Mononuclear cell (primary cell): Measurements from ENCODE around the gene FBXO42. TPM values are rescaled to one million over a fixed set of nuclear protein-coding genes. Genes with fewer than 3 reads are reported as not detected.

Experiments used
- H3K27me3 ChIP-seq: 2 replicates; pipeline ENCODE4 v1.6.0; 2011; ENCODE audit warnings: low read length, control low read depth; ENCODE audit not compliant: insufficient read depth
- H3K4me1 ChIP-seq: 2 replicates; pipeline ENCODE4 v1.5.1; 2011; ENCODE audit warnings: mild to moderate bottlenecking, low read length, control low read depth; ENCODE audit not compliant: insufficient read depth
- H3K4me3 ChIP-seq: 2 replicates; pipeline ENCODE4 v1.5.1; 2011; ENCODE audit warnings: mild to moderate bottlenecking, low read length, moderate library complexity
- H3K9me3 ChIP-seq: 2 replicates; pipeline ENCODE4 v1.5.1; 2011; ENCODE audit warnings: low read depth, mild to moderate bottlenecking, control low read depth, low read length
- total RNA-seq: library from RNA; depleted of rRNA; stranded (reverse); fragments of >200 nt; gene quantifications from one replicate; pipeline ENCODE4 v1.2.3, GENCODE V29; 2012

Gene FBXO42
- total RNA-seq, 1 donor = 25.6 TPM

DNA sequence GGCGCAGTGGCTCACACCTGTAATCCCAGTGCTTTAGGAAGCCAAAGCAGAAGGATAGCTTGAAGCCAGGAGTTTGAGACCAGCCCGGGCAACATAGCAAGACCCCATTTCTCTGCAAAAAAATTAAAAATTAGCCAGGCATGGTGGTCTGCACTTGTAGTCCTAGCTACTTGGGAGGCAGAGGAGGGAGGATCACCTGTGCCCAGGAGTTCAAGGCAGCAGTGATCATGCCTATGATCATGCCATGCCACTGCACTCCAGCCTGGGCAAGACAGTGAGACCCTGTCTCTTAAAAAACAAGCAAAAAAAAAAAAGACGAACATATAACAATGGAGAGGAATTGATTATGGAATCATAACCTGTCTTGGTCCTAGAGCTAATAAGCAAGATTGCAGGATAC is 45.1 kb downstream of the FBXO42 start:
- H3K27me3 ChIP-seq = no peaks in the 10 kb centered on the region
- no peaks in the 10 kb centered on the region for H3K4me1 ChIP-seq
- H3K4me3 ChIP-seq = no peak overlapping the region
- no peaks in the 10 kb centered on the region for H3K9me3 ChIP-seq

DNA sequence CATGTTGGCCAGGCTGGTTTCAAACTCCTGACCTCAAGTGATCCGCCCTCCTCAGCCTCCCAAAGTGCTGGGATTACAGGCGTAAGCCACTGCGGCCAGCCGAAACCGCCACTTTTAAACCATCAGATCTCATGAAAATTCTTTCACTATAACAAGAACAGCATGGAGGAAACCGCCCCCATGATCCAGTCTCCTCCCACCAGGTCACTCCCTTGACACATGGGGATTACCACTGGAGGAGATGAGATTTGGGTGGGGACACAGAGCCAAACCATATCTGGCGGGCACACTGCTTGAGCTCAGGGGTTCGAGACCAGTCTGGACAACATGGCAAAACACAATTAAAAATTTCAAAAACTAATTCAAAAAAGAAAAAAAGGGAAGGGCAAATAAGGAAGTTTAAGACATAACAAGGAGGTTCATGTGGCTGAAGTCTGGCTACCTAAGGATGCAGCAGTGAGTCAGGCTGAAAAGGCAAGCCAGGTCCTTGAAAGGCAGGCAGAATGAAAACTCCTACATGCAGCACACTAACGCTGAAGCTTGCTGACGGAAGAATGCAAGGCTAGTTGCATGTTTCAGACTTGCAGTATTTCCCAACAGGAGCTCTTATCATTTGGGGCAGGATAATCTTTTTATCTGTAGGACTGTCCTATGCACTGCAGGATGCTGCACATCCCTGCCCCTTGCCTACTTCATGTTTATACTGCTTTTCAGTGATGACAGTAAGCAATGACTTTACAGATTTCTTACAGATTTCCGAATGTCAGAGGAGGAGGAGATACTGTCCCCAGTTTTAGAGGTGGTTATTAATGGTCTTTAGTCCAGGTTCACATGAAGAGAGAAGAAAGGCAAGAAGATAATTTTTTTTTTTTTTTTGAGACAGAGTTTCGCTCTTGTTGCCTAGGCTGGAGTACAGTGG is 49.3 kb downstream of the FBXO42 start:
- Histone ChIP-seq H3K4me1 (no peaks in the 10 kb centered on the region), H3K9me3 (no peaks in the 10 kb centered on the region)

DNA sequence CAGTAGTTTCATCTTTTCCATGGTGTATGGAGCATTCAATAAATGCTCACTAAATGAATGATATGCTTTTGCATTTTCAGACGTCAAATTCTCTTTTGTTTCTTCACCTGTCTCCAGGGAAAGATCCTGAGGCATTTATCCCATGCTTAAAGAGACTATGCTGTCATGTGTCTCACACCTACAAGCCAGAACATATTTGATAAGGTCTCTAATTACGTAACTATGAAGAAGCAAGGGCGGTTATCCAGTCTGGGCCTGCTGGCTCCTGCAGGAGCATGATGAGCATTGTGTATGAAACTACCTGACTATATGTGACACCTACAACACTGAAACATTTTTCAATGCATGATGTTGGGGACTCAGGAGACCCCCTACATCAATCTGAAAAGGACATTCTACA is 51.8 kb downstream of the FBXO42 start:
- H3K9me3 ChIP-seq = no peaks in the 10 kb centered on the region
- peaks cover 4% of the 10 kb centered on the region for H3K4me1 ChIP-seq
- no peak overlapping the region for H3K4me3 ChIP-seq
- no peaks in the 10 kb centered on the region for H3K27me3 ChIP-seq

More for the DNA sequence above, 49.3 kb downstream of the FBXO42 start:
- H3K4me3 ChIP-seq = no peak overlapping the region
- H3K27me3 ChIP-seq = no peaks in the 10 kb centered on the region

DNA sequence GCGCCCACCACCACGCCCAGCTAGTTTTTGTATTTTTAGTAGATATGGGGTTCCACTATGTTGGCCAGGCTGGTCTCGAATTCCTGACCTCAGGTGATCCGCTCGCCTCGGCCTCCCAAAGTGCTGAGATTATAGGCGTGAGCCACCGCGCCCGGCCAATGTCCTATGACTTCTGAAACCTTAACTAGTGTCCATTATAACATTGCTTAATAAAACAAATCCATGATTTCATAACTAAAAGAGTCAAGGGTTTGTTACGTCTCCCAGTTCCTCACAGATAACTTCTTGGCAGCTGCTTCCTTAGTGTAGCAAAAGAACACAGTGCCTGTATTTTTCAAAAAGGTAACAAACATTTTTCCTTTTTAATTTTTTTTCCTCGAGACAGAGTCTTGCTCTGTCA is 53.6 kb downstream of the FBXO42 start:
- Histone ChIP-seq H3K9me3 (no peaks in the 10 kb centered on the region), H3K27me3 (no peaks in the 10 kb centered on the region), H3K4me3 (no peak overlapping the region), H3K4me1 (peaks cover 18% of the 10 kb centered on the region)

DNA sequence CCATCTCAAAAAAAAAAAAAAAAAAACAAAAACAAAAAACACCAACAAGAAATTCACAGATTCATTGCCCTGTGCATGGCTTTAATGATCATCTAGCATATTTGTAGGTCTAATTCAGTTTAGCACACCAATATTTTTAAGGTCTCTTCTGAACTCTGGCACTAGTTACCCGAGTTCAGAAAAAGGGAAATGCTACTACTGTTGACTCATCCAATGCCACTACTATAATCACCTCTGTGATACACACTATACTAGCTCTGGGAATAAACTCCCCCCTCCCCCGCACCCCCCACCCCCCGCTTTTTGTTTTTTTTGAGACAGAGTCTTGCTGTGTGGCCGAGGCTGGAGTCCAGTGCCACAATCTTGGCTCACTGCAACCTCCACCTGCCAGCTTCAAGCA is 55.6 kb downstream of the FBXO42 start:
- Histone ChIP-seq H3K9me3 (no peaks in the 10 kb centered on the region), H3K4me1 (peaks cover 25% of the 10 kb centered on the region), H3K4me3 (no peak overlapping the region), H3K27me3 (no peaks in the 10 kb centered on the region)

DNA sequence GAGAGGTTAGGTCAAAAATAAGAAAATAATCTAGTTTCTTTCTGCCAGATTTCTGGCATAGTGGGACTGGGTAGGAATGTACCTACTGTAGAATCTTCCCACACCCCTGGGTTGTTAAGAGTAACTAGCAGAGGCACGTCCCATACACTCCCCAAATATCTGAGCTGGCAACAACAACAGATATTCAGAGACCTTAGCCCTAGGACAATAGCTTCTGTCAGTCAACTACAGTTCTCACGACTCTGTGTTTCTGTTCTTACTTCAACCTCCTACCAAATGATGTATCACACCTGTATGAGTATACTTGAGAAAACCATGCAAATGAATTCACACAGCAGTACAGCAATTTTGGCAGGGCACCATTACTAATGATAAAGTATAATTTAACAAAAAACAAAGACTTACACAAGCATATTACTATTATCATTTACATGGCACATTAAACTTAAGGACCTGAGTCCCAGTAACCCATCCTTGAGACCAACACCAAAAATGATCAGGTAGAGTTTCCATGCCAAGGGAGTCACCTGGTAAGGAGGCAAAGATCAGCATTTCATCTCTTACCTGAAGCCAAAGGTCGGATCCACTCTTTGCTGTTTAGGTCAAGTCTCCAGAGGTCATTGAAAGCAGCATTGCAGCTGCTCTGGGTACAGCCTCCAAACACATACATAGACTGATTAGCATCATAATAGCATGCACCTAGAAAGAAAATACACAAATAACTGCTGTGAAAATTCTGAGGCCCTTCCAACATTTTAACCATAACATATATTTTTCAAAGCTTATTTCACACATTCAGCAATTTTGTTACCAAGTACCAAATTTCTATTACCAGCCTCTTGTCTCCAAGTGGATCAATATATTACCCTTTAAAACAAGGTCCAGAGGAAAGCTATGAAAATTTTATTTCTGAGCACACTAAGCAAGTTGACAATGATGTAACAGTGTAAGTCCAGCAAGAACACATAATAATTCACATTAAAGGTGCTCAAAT is 57.8 kb downstream of the FBXO42 start:
- Histone ChIP-seq H3K27me3 (no peaks in the 10 kb centered on the region), H3K4me3 (no peak overlapping the region), H3K4me1 (peaks cover 25% of the 10 kb centered on the region), H3K9me3 (no peaks in the 10 kb centered on the region)

DNA sequence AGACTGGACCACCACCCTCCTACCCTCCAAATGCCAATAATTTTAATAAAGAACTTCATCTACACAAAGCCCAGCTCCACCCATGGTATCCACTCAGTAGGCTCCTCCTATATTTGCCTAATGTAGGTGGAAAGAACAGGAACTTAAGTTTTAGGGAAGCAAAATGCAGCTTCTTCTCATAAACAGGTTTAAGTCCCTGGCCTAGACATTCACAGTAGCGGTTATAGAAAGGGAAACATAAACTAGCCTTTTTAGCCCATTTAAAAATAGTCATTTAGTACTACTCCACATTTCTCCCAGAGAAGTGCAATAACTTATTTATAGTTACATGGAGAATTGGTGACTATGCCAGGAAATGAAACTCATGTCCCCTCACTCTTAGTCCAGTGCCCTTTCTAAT is 58.7 kb downstream of the FBXO42 start:
- Histone ChIP-seq H3K27me3 (no peaks in the 10 kb centered on the region), H3K4me1 (peaks cover 25% of the 10 kb centered on the region), H3K9me3 (no peaks in the 10 kb centered on the region), H3K4me3 (no peak overlapping the region)

DNA sequence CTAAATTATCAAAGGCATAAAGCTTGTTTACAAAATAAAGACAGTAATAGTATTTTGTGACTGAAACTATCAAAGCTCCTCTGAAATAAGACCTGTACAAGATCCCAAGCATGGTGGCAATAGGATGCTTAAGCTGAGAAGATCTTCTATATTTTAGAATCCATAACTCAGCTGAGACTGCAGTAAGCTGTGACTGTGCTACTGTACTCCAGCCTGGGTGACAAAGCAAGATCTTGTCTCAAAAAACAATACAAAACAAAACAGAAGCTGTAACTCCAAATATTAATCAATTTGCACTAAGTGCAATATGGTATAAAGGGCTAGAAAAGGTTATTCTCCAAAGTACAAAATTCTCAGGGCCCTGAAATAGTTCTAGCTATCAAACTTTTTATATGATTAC is 59.5 kb downstream of the FBXO42 start:
- H3K4me1 ChIP-seq = peaks cover 25% of the 10 kb centered on the region
- H3K9me3 ChIP-seq = no peaks in the 10 kb centered on the region
- no peak overlapping the region for H3K4me3 ChIP-seq
- no peaks in the 10 kb centered on the region for H3K27me3 ChIP-seq

DNA sequence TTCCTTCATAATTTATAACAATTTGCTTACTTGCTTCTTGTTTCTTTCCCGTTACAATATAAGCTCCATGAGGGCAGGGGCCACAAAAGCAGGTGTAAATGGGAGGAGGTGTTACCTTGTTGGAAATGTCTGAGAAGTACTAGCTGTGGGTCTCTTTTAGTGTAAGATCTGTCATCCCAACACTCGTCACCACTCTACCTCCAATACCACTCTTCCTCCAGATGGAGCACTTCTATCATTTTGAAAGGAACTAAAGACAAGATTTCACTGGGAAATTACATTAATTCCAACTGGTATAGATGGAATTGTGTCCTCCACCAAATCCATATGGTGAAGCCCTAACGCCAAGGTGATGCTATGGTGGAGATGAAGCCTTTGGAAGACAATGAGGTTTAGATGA is 62.3 kb downstream of the FBXO42 start:
- Histone ChIP-seq H3K4me3 (no peak overlapping the region), H3K4me1 (peaks cover 19% of the 10 kb centered on the region), H3K27me3 (no peaks in the 10 kb centered on the region), H3K9me3 (no peaks in the 10 kb centered on the region)

DNA sequence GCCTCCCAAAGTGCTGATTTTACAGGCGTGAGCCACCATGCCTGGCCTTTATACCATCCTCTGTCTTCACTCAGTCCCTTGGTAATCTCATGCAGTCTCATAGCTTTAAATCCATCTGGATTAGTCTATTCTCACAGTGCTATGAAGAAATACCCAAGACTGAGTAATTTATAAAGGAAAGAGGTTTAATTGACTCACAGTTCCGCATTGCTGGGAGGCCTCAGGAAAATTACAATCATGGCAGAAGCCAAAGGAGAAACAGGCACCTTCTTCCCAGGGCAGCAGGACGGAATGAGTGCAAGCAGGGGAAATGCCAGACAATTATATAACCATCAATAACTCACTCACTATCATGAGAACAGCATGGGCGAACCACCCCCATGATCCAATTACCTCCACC is 66.2 kb downstream of the FBXO42 start:
- H3K27me3 ChIP-seq = no peaks in the 10 kb centered on the region
- H3K9me3 ChIP-seq = no peaks in the 10 kb centered on the region
- H3K4me3 ChIP-seq = no peak overlapping the region
- H3K4me1 ChIP-seq = no peaks in the 10 kb centered on the region

DNA sequence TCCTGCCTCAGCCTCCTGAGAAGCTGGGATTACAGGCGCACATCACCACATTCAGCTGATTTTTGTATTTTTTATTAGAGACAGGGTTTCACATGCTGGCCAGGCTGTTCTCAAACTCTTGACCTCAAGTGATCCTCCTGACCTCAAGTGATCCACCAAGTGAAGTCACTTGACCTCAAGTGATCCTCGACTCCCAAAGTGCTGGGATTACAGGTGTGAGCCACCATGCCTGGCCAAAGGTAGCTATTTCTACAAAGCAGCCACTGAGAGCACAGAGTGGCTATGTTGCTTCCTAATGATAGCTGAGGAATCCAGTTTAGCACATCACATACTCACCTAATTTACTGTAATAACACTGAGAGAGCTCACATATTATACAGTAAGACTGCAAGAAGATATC is 70.5 kb downstream of the FBXO42 start:
- Histone ChIP-seq H3K27me3 (no peaks in the 10 kb centered on the region), H3K4me3 (no peak overlapping the region), H3K9me3 (no peaks in the 10 kb centered on the region), H3K4me1 (no peaks in the 10 kb centered on the region)

DNA sequence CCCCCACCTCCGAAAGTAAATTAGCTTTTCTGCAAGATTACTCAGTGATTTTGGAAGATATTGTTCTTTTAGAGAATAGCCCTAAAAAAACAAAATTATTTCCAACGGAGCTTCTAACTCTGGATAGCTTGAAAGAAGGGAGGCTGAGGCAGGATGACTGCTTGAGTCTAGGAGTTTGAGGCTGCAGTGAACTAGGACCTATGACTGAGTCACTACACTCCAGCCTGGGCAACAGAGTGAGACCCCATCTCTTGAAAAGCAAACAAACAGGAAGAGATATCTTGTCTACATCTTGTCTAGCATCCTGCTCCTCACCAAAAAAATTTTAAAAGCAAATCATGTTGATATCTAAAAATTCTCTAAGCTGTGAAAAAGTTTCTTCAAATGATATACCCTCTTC is 73.1 kb downstream of the FBXO42 start:
- Histone ChIP-seq H3K9me3 (no peaks in the 10 kb centered on the region), H3K4me1 (no peaks in the 10 kb centered on the region), H3K27me3 (no peaks in the 10 kb centered on the region), H3K4me3 (no peak overlapping the region)

DNA sequence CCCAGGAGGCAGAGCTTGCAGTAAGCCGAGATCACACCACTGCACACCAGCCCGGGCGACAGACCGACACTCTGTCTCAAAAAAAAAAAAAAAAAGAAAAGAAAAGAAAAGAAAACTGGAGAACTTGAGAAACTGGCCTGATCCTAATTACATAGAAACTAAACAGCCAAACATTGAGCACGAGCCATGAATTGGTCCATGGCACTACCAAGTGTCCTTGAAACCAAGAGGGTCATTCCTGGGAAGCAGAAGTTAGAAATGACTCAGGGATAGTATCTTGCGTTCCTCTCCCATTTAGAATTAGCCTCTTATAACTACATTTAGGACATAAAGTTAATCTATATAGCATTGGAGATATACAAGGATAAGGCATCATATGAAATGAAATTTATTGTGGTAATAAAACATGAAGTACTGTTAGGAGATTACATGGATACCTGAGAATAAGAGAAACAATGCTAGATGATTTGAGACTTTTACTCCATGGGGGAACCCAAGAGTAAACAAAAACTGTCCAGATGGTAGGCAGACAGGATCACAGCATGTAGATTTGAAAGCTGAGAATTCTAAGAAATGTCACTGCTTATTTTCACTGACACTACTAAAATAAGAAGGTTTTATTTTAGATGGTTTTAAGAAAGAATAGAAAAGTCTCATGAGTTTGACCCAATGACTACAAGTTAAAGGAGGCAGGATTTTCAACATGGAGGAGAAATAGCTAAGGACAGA is 75.8 kb downstream of the FBXO42 start:
- H3K9me3 ChIP-seq = no peaks in the 10 kb centered on the region
- H3K4me1 ChIP-seq = no peaks in the 10 kb centered on the region
- H3K4me3 ChIP-seq = no peak overlapping the region
- no peaks in the 10 kb centered on the region for H3K27me3 ChIP-seq

DNA sequence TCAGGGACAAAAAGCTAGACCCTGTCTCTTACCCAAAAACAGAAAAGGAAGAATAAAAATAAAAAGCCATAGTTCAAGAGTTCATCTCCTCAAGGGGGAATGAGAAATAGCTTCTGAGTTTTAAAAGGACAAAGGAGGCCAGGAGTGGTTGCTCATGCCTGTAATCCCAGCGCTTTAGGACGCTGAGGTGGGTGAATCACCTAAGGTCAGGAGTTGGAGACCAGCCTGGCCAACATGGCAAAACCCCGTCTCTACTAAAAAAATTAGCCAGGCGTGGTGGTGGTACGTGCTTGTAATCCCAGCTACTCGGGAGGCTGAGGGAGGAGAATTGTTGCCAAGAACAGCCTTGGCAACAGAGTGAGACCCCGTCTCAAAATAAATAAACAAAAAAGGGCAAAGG is 76.7 kb downstream of the FBXO42 start:
- H3K27me3 ChIP-seq = no peaks in the 10 kb centered on the region
- H3K4me3 ChIP-seq = no peak overlapping the region
- no peaks in the 10 kb centered on the region for H3K9me3 ChIP-seq
- no peaks in the 10 kb centered on the region for H3K4me1 ChIP-seq
